ENCODE results near the gene ACOX2.

The ACOX2 gene

GRCh38 chr3:58535531-58536500 lies 1.2 kb downstream of the ACOX2 start:
- Mint-ChIP-seq H3K4me3 (peak overlapping the region; percentile 74 to 84 (median 84)), H3K9me3 (no peaks in the 10 kb centered on the region), H3K27me3 (ENCODE audit: low read depth) (no peaks in the 10 kb centered on the region), H3K36me3 (ENCODE audit: low read depth) (peaks cover 8% of the 10 kb centered on the region), H3K4me1 (peaks cover 42% of the 10 kb centered on the region), H3K27ac (peak overlapping the region; percentile 93 to 96 (median 95))
- TF ChIP-seq CTCF (IDR thresholded peaks at IDR 0.05; ENCODE audit: unreplicated experiment in 3 of 3) = no peak

- Mint-ChIP-seq H3K36me3 (ENCODE audit: low read depth) (peaks cover 8% of the 10 kb centered on the region), H3K4me1 (peaks cover 42% of the 10 kb centered on the region), H3K9me3 (no peaks in the 10 kb centered on the region), H3K27ac (peak overlapping the region in 1 of 3 experiments; percentile 18), H3K4me3 (no peak overlapping the region), H3K27me3 (ENCODE audit: low read depth) (no peaks in the 10 kb centered on the region)
- no peak for TF ChIP-seq CTCF (IDR thresholded peaks at IDR 0.05; ENCODE audit: unreplicated experiment in 3 of 3)
Observed at GRCh38 chr3:58534592-58535494, 2.1 kb downstream of the ACOX2 start.

- H3K27ac Mint-ChIP-seq = peak overlapping the region in 2 of 3 experiments; percentile 3 to 15
- peak; percentile 83 to 92 (median 90) for TF ChIP-seq CTCF (IDR thresholded peaks at IDR 0.05; ENCODE audit: unreplicated experiment in 3 of 3)
- H3K9me3 Mint-ChIP-seq = no peaks in the 10 kb centered on the region
- peaks cover 18% of the 10 kb centered on the region for H3K36me3 Mint-ChIP-seq (ENCODE audit: low read depth)
- no peak overlapping the region for H3K4me3 Mint-ChIP-seq
- H3K4me1 Mint-ChIP-seq = peaks cover 38% of the 10 kb centered on the region
- no peaks in the 10 kb centered on the region for H3K27me3 Mint-ChIP-seq (ENCODE audit: low read depth)
Observed at GRCh38 chr3:58532794-58533220, 4.2 kb downstream of the ACOX2 start.

GRCh38 chr3:58531956-58532355 lies 5.0 kb downstream of the ACOX2 start:
- Mint-ChIP-seq H3K27ac (no peak overlapping the region), H3K27me3 (ENCODE audit: low read depth) (no peaks in the 10 kb centered on the region), H3K4me1 (peaks cover 29% of the 10 kb centered on the region), H3K36me3 (ENCODE audit: low read depth) (peaks cover 19% of the 10 kb centered on the region), H3K9me3 (no peaks in the 10 kb centered on the region), H3K4me3 (no peak overlapping the region)
- no peak for TF ChIP-seq CTCF (IDR thresholded peaks at IDR 0.05; ENCODE audit: unreplicated experiment in 3 of 3)

- Mint-ChIP-seq H3K27me3 (ENCODE audit: low read depth) (no peaks in the 10 kb centered on the region), H3K9me3 (no peaks in the 10 kb centered on the region), H3K27ac (no peak overlapping the region), H3K4me3 (no peak overlapping the region), H3K36me3 (ENCODE audit: low read depth) (peaks cover 23% of the 10 kb centered on the region), H3K4me1 (peaks cover 25% of the 10 kb centered on the region)
- TF ChIP-seq CTCF (IDR thresholded peaks at IDR 0.05; ENCODE audit: unreplicated experiment in 3 of 3) = no peak
Observed at GRCh38 chr3:58531555-58531954, 5.4 kb downstream of the ACOX2 start.

All from nephron (organoid).